HS-27A (cell line): ENCODE measurements around the gene LRRC8A.
"Not testable (repeated sequence)": the region's sequence is repeated elsewhere in the genome, so short reads cannot be mapped to it uniquely, and the experiment has no call there.

Experiments used
- DNase-seq: peaks from one replicate; pipeline ENCODE4 v3.0.0-alpha.2; 2012; ENCODE audit warnings: low read depth, missing footprints

The LRRC8A gene

DNA sequence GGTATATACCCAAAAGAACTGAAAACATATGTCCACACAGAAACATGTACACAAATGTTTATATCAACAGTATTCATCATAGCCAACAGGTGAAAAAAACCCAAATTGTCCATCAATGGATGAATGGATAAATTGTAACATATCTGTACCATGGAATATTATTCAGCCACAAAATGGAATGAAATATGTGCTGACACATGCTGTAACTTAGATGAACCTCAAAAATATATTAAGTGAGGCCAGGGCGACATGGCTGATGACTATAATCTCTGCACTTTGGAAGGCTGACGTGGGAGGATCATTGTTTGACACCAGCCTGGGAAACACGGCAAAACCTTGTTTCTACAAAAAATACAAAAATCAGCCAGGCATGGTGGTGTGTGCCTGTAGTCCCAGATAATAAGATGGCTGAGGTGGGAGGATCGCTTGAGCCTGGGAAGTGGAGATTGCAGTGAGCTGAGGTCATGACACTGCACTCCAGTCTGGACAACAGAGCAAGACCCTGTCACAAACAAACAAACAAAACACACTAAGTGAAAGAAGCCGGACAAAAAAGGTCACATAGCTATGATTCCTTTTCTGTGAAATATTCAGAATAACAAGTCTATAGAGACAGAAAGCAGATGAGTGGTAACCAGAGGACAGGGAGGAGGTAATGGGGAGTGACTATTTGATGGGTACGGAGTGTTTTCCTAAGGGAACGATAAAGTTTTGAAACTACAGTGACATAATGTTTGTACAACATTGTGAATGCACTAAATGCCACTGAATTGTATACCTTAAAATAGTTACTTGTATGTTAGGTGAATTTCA, 11.6 kb upstream of the LRRC8A start:
- no peak for DNase-seq

DNA sequence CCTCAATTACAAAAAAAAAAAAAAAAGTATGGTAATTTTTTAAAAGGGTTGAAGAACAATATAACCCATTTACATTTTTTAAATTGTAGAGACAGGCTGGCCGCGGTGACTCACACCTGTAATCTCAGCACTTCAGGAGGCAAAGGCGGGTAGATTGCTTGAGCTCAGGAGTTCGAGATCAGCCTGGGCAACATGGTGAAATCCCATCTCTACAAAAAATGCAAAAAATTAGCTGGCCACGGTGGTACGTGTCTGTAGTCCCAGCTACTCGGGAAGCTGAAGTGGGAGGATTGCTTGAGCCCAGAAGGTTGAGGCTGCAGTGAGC, 11.0 kb upstream of the LRRC8A start:
- DNase-seq = not testable (repeated sequence)

DNA sequence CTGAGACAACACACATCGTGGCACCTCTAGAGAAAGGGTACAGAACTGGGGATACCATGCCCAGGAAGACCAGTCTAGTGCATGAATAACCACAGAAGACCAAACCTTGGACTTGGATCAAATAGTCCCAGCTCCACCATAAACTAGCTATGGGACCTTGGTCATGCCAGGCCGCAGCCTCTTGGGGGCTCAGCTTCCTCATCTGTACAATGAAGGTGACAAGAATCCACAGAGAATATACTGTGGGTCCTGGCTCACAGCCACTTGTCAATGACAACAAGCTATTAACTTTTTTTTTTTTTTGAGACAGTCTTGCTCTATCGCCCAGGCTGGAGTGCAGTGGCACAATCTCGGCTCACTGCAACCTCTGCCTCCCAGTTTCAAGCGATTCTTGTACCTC, 4.1 kb upstream of the LRRC8A start:
- DNase-seq = no peak

DNA sequence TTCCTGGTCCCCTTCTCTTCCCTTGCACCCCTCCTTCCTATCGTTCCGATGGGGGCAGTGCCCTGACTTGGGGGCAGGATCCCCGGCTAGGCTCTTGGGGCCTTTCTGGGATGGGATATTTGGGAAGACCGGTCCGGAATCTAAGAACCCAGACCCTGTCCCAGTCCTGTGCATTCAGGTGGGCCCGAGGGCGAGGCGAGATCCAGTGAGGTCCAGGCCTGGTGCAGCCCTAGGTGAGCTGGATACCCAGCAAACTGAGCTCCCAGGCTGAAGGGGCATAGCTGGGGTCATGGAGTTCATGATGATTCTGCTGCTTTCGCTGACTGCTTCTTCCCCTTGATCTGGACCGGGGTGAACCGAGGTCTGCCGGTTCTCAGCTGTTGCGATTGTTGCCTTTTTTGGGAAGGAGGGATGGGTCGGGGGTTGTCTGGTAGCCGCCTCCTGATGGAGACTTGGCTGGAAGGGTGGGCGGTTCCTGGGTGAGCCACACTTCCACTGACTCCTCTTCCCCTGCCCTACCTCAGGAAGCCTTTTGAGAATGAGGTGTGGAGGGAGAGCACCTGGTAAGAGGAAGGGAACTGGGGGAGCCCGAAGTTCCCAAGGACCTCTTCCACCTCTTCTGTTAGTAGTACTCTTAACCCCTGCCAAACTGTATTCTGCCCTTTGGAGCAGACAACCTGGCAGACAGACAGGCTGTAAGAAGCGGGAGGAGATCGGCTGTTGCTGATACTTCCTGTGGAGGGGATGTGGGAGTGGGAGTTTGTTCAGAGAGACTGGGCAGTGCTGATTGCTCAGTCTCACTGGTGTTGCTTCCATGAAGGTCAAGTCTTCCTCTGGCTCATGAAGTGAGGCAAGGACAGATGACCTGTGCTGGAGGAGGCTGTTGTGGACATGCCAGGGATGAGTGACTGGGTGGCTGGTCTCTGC, 1.0 kb downstream of the LRRC8A start:
- DNase-seq = no peak

DNA sequence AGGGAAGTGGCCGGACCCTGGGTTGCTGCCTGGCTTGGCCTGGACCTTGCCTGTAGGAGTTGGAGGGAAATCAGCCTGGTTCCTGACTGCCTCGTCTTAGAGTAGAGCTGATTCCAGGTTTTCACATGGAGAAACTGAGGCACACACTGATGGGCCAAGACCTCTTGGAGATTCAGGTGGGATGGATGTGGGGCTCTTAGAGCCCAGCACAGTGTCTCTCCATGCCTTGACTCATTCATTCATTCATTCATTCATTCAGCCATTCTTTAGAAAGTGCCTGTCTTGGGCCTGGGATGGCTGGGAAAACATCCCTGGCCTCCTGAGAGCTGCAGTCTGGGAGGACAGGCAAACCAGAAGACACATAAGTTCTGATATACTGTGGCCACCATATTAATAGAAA, 2.2 kb downstream of the LRRC8A start:
- DNase-seq = no peak

DNA sequence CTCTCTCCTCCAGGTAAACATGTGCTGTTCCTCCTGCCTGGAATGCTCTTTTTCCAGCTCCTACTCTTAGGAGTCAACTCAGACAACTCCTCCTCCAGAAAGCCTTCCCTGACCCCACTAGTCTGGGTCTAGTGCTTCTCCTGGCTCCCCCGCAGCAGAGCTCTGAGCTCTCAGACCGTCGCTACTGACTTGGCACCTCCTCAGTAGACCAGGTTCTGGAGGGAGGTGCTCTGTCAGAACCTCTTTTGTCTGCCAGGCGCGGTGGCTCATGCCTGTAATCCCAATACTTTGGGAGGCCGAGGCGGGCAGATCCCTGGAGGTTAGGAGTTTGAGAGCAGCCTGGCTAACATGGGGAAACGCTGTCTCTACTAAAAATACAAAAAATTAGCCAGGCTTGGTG, 3.4 kb downstream of the LRRC8A start:
- DNase-seq = no peak

DNA sequence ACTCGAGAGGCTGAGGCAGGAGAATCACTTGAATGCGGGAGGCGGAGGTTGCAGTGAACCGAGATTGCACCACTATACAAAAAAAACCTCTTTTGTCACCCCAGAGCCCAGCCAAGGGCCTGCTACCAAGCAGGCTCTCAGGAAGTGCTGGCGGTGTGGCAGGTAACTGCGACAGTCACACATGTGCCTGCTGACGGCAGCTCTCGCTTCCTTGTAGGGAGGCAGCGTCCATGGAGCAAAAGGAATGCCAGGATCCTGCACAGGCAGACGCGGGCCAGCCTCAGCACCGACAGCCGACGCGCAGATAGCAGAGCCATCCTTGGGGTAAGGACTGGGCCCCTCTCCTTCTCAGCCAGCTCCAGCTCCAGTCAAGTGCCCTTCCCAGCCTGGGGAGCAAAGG, 3.9 kb downstream of the LRRC8A start:
- no peak for DNase-seq

DNA sequence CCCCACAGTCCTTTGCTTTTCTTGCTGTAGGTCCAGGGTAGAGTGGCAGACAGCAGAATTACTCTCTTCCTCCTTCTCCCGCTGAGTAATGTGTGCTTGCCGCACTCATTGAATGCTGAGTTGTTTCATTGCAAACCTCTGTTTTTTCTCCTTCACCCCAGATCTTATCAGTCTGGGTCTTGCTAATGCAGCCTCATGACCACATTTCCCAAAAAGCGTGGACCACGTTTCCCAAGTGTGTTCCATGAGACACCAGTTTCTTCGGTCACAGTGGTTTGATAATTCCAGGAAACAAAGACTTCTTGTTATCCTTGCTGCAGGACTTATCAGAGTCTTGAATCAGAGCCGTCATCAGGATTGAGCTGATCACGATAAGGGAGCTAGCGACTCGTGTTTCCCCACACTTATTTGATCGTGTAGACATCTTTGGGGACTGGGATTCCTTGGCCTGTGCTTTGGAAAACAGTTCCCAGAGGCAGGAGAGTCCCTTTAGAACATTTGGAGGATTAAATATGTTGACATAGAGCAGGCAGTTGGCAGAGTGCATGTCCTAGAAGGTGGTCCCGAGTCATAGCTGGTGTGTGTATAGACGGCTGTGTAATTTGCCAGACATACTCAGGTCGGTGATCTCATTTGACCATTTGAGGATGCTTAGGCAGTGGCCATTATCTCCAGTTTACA, 4.4 kb downstream of the LRRC8A start:
- DNase-seq = no peak

DNA sequence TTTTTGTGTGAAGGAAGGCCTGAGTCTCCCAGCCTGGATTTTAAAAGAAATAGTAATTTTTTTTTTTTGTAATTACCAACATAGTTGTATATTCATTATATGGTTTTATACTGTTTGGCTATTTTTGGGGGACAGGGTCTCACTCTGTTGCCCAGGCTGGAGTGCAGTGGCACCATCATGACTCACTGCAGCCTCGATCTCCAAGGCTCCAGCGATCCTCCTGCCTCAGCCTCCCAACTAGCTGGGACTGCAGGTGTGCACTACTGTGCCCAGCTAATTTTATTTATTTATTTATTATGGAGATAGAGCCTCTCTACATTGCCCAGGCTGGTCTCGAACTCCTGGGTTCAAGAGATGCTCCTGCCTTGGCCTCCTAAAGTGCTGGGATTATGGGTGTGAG, 5.1 kb downstream of the LRRC8A start:
- no peak for DNase-seq

DNA sequence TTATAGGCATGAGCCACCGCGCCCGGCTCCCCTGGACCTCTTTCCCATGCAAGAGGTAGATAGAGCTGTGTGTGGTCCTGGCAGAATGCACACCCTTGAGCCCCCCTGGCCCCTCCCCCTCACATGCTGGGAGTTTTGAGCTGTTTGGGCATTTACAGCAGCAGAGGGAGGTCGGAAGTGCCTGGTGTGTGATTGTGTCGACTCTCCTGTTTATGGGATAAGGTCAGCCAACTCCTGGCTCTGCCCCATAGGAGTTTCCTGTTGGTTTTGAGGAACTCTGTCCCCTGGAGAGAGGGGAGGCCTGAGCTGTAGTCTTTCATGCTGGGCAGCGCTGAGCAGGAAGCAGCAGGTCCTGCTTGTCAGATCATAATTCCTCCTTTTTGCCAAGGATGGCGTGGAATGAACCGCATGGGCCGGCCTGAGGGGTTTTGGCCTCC, 6.0 kb downstream of the LRRC8A start:
- DNase-seq = no peak

DNA sequence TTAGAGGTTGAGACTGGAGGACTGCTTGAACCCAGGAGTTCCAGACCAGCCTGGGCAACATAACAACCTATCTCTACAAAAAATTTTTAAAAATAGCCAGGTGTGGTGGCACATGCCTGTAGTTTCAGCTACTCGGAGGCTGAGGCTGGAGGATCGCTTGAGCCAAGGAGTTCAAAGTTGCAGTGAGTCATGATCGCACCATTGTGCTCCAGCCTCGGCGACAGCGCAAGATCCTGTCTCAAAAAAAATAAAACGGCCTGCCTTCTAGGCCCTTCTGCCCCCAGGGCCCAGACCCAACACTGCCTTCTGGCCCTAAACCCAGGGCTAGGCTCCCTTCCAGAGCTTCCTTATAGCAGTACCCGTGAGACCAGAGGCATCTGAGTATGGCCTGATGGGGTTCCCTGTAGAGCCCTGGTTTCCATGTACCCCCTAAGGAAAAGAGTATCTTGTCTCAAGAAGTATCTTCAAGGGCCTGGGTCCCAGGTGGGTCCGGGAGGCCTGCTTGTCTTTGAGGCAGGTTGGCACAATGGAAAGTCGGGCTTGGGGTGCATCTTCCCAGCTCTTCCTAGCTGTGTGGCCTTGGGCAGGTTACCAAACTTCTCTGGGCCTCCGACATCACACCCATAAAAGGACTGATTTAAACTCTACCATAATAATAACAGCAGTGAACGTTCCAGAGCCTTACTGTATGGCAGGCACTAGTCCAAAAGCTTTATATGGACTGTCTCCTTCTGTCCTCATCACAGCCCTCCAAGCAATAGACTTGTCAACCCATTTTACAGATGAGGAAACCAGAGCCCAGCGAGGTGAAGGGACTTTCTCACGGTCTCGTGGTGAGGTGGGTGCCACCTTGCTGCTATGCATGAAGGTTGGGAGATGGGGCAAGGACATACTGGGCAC, 9.6 kb downstream of the LRRC8A start:
- no peak for DNase-seq

DNA sequence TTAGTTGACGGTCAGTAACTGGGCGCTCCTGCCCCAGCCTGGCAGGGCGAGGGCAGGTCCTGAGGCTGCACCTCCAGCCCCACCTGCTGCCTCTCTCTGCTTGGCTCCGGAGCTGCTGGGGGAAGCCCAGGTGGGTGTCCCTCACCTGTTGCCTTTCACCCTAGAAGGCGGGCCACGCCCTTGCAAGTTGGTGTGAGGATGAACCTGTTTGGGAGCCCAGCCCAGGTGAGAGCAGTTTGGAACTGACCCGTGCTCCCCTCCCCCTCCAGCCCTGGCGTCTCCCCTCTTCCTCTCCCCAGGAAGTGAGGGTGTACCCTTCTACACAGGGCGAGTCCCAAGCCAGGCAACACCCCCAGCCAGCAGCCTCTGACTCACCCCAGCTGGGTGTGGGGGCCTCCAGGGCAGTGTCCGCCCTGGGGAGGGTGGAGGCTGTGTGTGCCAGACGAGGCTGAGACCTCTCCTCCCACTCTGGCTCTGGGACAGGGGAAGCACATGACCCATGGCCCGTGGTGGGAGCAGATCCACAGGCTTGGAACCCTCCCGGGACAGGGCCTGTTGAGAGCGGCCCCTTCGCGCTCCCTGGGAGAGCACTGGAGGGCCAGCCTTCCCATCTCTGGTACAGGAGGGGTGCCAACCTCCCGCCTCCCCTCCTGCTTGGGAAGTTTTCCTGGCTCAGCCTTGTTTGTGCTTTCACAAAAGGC, 10.4 kb downstream of the LRRC8A start:
- DNase-seq = peak; percentile 75

DNA sequence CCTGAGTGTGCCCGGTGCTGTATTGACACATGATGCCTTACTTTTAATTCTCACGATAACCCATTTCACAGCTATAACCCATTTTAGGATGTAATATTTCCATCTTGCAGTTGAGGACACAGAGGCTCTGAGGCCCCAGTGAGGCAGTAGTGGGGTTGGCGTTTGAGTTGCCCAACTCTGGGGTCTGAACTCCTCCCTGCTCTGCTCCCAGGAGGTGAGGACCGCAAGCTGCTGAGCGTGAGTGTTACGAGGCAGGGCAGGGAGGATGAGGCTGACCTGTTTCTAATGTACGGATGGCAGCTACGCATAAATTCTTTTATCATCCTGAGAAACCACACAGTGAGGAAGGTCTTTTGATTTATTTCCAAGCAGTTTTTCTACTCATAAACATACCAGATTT, 11.4 kb downstream of the LRRC8A start:
- DNase-seq = no peak

DNA sequence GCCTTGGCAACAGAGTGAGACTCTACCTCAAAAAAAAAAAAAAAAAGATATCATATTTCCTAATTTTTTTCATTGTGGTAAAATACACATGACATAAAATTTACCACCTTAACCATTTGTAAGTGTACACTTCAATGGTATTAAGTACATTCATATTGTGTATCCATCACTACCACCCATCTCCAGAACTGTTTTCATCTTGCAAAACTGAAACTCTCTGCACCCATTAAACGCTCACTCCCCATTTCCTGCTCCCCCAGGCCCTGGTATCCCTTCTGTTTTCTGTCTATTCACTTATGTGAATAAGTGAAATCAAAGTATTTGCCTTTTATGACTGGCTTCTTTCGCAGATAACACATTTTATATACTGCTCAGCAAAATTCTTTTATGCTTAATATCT, 12.8 kb downstream of the LRRC8A start:
- no peak for DNase-seq

DNA sequence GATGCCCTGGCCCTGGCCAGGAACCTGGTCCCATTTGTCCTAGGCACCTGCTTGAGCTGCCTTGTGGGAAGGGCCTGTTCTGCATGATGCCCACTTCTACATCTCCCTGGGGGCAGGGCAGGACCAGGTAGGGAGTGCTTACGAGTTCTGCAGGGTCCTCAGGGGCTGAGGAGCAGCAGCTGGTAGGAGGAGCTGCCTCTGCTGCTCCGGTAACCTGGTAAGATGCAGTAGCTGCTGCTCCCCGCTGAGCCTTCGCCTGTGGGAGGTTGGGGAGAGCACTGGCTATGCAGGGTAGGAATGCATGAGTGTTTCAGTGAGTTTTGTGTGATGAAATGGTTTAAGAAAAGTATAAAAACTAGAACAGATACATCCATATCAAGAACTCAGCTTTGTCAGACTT, 13.6 kb downstream of the LRRC8A start:
- DNase-seq = no peak

DNA sequence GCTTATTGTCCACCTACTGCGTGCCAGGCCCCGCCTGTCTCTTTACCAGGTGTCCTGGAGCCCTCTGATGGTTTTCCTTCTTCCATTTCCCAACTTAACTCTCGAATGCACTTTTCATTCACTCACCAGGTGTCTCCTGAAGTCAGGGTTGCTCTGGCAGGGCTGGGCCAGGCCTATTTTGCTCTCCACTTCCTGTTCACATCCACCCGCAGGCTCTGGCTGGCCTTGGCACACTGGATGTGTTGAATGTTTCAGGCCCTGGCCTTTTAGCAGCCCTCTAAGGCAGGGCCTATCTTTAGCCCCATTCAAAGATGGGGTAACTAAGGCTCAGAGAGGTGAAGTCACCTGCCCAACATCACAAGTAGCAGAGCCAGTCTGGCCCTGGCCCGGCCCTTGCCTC, 16.4 kb downstream of the LRRC8A start:
- no peak for DNase-seq

DNA sequence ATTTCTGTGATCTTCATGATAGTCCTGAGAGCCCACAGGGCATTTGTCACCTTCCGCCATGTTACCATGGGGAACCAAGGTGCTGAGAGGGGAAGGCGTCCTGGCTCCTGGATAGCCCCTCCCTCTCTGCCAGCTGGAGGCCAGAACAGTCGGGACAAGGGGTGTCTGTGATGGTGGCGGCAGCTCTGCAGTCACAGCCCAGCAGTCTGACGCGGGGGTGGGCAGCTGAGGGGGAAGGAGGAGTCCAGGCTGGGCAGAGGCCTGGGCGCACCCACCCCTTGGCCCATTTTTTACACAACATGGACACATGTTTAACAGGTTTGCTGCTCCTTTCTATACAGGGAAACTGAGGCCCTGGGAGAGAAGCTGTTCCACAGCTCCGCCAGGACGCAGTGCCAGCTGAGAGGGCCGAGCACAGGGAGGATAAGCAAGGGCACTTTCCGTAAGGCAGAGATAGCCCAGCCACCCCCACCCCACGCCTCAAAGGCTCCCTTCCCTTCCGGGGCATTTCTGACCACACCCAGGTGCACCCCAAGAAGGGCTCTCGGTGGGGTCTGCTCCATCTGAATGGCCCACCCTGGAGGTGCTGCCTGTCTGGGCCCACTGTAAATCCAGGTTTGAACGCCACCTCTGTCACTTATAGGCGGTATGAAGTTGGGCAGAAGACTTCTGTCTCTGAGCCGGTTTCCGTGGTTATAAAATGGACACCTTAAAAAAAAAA, 17.1 kb downstream of the LRRC8A start:
- DNase-seq = no peak

DNA sequence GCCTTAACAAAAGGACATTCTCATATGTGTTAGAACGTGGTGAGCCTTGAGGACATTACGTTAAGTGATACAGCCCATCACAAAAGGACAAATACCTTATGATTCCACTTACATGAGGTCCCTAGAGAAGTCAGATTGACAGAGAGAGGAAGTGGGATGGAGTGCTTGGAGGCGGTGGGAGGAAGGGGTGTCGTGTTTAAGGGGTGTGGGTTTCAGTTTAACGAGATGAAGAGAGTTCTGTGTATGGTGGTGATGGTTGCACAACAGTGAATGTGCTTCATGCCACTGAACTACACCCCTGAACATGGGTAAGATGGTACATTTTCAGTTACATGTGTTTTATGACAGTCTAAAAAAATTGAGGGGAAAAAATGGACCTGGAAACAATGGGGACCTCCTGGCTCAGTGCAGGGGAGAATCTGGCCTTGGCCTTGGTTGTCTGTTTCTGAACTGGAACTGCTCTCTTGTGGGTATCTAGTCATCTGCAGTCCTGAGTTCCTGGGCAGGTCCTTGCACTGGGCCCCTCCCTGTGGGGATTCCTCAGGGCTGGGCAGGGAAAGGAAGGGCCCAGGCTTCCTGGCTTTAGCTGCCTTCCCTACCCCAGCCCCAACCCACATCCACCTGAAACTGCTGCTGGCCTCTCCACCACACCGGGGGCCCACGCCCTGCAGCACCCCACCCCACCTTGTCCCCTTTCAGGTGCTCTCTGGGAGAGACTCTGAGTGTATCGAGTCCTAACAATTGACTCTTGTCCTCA, 17.8 kb downstream of the LRRC8A start:
- DNase-seq = no peak

DNA sequence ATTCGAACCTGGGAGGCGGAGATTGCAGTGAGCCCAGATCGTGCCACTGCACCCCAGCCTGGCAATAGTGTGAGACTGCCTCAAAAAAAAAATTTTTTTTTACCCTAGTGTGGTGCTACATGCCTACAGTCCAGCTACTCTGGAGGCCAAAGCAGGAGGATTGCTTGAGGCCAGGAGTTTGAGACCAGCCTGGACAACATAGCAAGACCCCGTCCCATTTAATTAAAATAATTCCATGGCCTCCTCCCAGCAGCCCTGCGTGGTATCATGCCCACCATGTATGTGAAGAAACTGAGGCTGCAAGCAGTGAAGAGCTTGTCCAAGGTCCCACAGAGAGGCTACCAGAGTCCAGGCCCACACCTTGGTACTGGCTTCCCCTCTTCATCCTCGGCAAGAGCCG, 19.4 kb downstream of the LRRC8A start:
- DNase-seq = no peak

DNA sequence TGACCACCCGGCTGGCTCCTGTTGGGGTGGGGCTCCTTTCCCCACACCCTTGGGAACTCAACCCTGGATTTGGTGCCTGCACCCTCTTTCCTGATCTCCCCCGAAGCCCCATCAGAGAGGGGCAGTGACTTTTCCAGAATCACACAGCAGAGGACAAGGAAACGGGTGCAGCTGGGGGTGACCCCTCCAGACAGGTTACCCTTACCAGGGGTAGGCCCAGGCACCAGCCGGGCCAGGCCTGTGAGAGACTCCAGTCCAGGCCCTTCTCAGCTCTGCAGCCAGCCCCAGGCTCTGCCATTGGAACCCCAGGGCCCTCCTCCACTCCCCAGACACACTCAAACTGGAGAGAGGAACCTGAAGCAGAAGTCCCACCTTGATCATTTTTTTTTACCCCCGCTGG, 19.9 kb downstream of the LRRC8A start:
- DNase-seq = no peak
